HG03280 (cell line): ENCODE results near the gene RNF169.
"Not testable (repeated sequence)": the region's sequence is repeated elsewhere in the genome, so short reads cannot be mapped to it uniquely, and the experiment has no call there.

Experiments
- ATAC-seq: cut with Tn5 transposase; IDR thresholded peaks from one replicate; pipeline ENCODE4 v1.9.1; 2021; ENCODE audit warnings: mild to moderate bottlenecking, moderate library complexity; ENCODE audit not compliant: unreplicated experiment

RNF169 gene

DNA sequence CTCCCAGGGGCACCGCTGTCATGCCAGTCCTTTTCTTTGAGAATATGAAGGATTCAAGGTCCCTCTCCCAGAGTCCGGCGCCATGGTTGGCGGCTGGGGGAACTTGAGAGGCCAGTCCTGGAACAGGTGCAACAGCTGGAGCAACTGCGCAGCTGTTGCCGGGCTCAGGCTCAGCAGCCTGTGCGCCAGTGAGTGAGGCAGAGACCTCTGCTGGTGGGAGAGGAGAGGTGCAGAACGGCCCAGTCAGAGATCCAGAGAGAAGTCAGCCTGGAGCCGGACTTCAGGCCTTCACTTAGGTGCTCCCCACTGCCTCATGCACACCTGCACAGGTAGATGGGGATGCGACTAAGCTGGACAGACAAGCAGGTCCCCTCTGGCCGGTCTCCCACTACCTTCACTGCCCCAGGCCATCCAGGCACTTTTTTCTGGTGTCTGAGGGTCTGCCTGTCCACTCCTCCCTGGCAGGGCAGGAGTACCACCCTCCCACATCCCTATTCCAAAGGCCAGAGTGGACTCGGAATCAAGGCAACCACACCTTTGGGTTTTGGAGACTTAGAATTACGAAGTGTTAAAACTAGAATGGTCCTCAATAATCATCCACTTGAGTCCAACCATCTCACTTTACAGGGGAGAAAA, 22.0 kb upstream of the RNF169 start:
- peak; percentile 85 for ATAC-seq

GRCh38 chr11:74729397-74729796, 19.3 kb upstream of the RNF169 start:
- ATAC-seq: no peak

DNA sequence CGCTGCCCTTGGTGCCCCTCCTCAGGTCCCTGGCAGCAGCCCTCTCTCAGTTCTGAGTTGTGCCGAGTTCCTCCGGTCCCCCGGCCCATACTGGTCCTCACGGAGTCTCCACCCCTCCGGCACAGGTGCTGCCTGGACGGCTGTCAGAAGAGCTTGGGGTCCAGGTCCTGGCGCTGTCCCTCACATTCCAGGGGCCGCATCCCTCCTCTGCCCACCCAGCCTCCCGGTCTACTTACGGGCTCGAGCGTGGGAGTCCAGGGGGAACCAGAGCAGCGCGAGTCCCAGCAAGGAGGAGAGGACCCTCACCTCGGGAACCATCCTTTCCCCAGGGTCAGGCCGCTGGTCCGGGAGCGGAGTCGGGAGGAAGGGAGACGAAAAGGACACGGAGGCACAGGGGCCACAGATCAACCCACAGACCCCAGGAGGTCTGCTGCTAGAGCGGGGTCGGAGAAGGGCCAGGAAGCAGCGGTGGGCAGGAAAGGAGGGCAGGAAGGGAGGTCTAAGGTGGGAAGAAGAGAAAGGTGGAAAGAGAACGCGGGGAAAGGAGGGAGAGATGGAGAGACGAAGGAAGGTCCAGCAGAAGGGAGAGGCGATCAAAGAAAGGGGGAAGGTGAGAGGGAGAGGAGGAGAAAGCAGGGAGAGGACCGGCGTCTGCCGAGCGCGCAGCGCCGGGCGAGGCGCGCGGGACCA, 17.9 kb upstream of the RNF169 start:
- ATAC-seq: no peak

DNA sequence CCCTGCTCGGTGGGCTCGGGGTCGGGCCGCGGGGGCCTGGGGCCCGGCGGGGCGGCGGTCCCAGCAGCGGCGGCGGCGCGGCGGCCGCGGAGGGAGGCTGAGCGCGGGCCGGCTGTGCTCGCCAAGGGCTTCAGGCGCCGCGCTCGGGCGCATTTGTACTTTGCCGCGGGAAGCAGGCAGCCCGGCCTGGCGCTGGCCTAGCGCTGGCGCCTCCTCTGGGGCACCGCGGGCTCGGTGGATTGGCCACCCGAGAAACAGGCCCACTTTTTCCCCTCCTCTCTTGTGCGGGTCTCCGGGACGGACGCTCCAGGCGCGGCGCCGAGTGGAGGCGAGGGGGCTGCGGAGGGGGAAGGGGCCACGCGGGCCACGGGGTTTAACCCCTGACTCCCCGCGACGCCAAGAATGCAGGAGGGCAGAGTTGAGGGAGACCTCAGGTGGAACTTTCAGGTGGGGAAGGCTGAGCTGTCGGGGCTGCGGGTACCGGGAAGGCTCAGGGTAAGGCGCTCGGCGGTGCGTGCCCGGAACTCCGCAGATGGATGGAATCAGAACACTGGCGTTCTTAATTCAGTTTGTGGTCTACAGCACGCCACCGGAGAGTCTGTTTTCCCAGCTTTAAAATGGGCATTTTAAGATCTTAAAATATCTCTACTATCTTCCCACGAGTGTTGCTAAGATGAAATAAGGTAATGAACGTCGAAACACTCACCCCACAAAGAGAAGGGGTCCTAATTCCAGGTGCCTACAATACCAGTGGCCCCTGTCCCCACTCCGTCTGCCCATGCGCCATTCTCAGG, 17.2 kb upstream of the RNF169 start, which contains the start of gene CHRDL2:
CHRDL2 (minus strand) TSS at position 126 of the 794 bp plus-strand sequence. CDS start 538 bp downstream, outside the sequence.
- no peak for ATAC-seq

- ATAC-seq: no peak
These were observed 14.1 kb upstream of the RNF169 start for GRCh38 chr11:74734559-74734925.

- ATAC-seq: no peak
These were observed 13.2 kb upstream of the RNF169 start for GRCh38 chr11:74735365-74735928.

DNA sequence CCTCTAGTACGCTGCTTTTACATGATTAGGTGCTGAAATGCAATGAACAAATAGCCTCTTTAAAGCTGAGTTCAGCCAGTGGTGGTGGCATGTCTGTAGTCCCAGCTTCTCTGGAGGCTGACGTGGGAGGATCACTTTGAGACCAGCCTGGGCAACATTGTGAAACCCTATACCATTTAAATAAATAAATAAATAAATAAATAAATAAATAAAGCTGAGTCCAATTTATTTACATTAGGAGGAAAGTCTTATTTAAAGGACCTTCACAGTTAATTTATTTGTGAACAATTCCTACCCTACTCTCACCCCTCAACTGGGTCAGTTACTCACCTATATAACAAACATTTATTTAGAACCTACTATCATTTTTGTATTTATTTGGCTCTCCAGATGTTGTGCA, 12.6 kb upstream of the RNF169 start:
- no peak for ATAC-seq

GRCh38 chr11:74739546-74740270, 8.9 kb upstream of the RNF169 start:
- ATAC-seq: no peak

DNA sequence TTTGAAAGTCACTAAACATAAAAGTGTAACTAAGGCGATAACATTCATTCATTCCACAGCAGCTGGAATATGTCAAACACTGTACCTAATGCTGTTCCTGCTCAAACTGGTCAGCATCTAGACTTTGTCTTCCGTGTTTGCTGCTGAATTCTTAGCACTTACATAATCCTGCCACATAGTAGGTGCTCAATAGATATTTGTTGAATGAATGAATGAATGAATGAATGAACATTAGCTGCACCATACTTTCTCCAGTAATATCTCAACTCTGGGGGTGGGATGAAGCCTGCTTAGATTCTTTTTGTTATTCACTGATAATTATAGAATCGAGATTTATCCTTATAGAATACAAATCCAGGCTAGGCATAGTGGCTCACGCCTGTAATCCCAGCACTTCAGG, 6.6 kb upstream of the RNF169 start:
- no peak for ATAC-seq

DNA sequence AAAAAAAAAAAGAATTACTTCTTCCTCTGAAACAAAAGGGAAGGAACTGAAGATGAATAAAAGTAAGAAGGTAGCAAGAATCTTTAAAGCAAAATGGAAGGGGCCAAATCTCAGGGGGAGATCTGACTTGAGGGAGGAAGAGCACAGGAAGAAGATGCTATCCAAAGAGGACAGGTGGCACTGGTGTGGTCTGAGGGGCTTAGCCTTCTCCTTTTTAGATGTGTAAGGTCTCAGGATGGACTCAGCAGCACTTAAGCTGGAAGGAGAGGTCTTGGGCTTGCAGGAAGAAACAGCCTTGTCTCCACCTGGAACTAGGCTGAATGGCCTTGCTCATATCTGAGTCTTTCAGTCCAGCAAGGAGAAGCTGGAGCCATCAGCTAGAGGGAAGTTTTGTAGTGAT, 5.0 kb upstream of the RNF169 start:
- no peak for ATAC-seq

GRCh38 chr11:74744277-74744676, 4.4 kb upstream of the RNF169 start:
- no peak for ATAC-seq

DNA sequence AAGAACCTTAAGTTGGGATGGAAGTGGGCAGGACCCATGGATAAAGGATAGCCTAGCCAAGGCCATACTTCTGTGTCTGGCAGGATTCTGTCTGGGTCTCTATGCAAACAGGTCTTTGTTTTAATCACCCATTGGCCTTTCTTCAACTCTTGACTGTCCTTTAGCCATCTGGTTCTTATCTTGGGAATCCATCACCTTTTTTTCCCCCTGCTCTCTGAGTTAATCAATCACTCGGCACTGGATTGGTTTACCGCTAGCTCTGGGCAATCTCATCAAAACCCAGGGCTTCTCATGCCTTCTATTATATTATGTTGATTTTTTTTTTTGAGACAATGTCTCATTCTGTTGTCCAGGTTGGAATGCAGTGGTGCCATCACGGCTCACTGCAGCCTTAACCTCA, 1.8 kb upstream of the RNF169 start:
- no peak for ATAC-seq

DNA sequence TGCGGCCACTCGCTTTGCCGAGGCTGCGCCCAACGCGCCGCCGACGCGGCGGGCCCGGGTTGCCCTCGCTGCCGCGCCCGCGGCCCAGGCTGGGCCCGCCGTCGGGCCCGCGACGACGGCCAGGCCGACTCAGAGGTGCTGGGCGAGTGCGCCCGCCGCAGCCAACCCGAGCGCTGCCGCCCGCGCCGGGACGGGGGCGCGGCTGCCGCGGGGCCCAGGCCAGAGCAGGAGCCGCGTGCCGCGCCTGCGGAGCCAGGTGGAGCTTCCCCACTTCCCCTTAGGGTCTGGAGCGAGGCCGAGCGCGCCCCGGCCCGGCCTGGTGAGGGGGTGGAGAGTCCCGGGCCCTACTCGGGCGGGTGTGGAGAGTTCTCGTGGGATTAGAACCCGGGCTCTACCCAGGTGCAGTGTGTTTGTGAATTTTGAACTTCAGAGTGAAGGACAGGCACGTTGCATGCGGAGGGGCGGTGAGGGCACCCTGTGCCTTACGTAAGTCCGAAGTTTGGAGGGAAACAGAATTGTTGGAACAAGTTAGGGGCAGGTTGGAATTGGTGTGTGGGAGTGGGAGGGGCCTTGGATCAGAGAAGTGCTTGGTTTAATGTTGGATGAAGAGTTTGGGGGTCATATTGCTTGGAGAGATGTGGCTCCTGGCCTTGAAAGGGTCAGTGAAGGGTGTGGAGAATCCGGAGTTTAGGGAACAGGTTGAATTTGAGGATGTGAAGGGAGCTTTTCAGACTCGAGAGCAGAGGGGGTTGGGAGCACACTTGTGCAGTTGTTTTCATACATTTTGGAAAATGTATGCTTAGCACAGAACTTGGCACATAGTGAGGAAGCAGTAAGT, 697 bp downstream of the RNF169 start:
- peak; percentile 58 for ATAC-seq

GRCh38 chr11:74749965-74750296, 1.3 kb downstream of the RNF169 start:
- no peak for ATAC-seq

GRCh38 chr11:74750598-74750997, 1.9 kb downstream of the RNF169 start:
- ATAC-seq: not testable (repeated sequence)

DNA sequence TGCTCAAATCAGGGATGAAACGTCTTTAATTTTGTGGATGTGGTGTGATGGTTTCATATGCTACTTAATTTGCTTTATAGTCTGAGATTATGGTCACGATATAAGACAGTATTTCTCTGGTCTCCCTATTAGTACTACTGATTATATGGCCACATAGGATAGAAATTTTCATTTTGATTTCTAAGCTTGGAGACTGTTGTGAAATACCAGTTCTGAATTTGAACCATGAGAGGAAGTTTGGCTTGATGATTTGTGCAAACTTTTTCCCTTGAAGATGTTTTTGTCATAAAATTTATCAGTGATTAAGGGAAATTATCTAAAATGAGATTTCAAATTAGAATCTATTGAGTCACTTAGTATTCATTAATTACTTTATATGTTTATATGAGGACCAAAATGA, 2.7 kb downstream of the RNF169 start:
- ATAC-seq: no peak

- ATAC-seq: no peak
These were observed 6.0 kb downstream of the RNF169 start for GRCh38 chr11:74754507-74755252.

GRCh38 chr11:74755395-74755995, 6.8 kb downstream of the RNF169 start:
- ATAC-seq: no peak

- ATAC-seq: no peak
These were observed 7.9 kb downstream of the RNF169 start for GRCh38 chr11:74756571-74756970.
